Stomach (tissue), 9 donors: ENCODE data around the gene COMMD9. TPM values are rescaled to one million over a fixed set of nuclear protein-coding genes. Genes with fewer than 3 reads are reported as not detected.

ENCODE experiments used
- DNase-seq, 2 donors: peaks; one replicate each; pipeline versions ENCODE4 v3.0.0 to v3.0.0-alpha.2; 2013 to 2019
- H3K27ac ChIP-seq, 5 donors: fragments of 200-600 bp in 4 of 5; sonication (generic) in 4 of 5; one replicate each; pipeline ENCODE4 v1.5.1; 2013 to 2019; ENCODE audit warnings: mild to moderate bottlenecking in 1 of 5, moderate library complexity in 1 of 5
- H3K27me3 ChIP-seq, 3 donors: fragments of 200-600 bp; sonication (generic); one replicate each; pipeline ENCODE4 v1.5.1; 2017 to 2019; ENCODE audit warnings: mixed run types in 1 of 3
- H3K36me3 ChIP-seq, 4 donors: fragments of 200-600 bp; sonication (generic); 1 replicate in 3 of 4; 2 replicates in 1 of 4; pipeline ENCODE4 v1.5.1; 2016 to 2019
- H3K4me1 ChIP-seq, 4 donors: fragments of 200-600 bp; sonication (generic); one replicate each; pipeline ENCODE4 v1.5.1; 2016 to 2019
- H3K4me3 ChIP-seq, 4 donors: fragments of 200-600 bp; sonication (generic) in 3 of 4; one replicate each; pipeline ENCODE4 v1.5.1; 2016 to 2019; ENCODE audit warnings: mild to moderate bottlenecking in 1 of 4
- H3K9me3 ChIP-seq, 4 donors: fragments of 200-600 bp; sonication (generic); one replicate each; pipeline ENCODE4 v1.5.1; 2016 to 2019
- EP300 ChIP-seq: sonication (generic); formaldehyde crosslinking; IDR thresholded peaks from one replicate; pipeline ENCODE4 v1.6.1; 2017; ENCODE audit warnings: antibody characterized with exemption
- POLR2A ChIP-seq, 4 donors: fragments of 450-650 bp; IDR thresholded peaks; one replicate each; pipeline ENCODE4 v1.6.1; 2016; ENCODE audit warnings: antibody characterized with exemption in 4 of 4, control low read depth in 2 of 4, mild to moderate bottlenecking in 1 of 4, moderate library complexity in 1 of 4
- POLR2AphosphoS5 ChIP-seq, 3 donors: sonication (generic); formaldehyde crosslinking; IDR thresholded peaks; one replicate each; pipeline ENCODE4 v1.6.1; 2016; ENCODE audit warnings: antibody characterized with exemption in 3 of 3
- whole genome bisulfite sequencing, 5 donors: extraction: QIAGEN DNeasy Blood & Tissue Kit in 3 of 5; methylation state at CpG; one replicate each; pipeline versions ENCODE4 v1.1.5 to v1.1.7; 2013 to 2018; 5-methylcytosine and 5-hydroxymethylcytosine counted together
- intact Hi-C: fragments of 100-400 bp; cut with DNase I; formaldehyde crosslinking; loops from one replicate; pipeline ENCODE4 v1.15.1; 2023; ENCODE audit warnings: low total_unique reads
- polyA plus RNA-seq, 3 donors: library from polyadenylated mRNA; stranded (reverse); fragments of 200-250 nt; gene quantifications; one replicate each; pipeline ENCODE4 v1.2.3, GENCODE V29; 2013
- total RNA-seq, 5 donors: library from RNA; depleted of rRNA; stranded (reverse); fragments of >200 nt; gene quantifications; one replicate each; pipeline versions ENCODE4 v1.1.0 to v1.2.3, GENCODE V29; 2014 to 2016
- TF ChIP-seq, protein P1 (sequence below), 7 experiments: fragments of 450-650 bp in 4 of 7; fragments of 200-600 bp in 3 of 7; sonication (generic) in 3 of 7; IDR thresholded peaks; one replicate each; pipeline ENCODE4 v1.5.1; 2016 to 2019; ENCODE audit warnings: antibody characterized with exemption in 7 of 7, control low read depth in 2 of 7, mild to moderate bottlenecking in 1 of 7
- donor health status: healthy with polysubstance abuse.
- donor health status: Bipolar disorder and iron deficiency.
- donor health status: healthy.

Gene COMMD9
- total and polyA plus RNA-seq, 8 donors, result 2.9 to 53.8 (median 31.2) TPM

DNA sequence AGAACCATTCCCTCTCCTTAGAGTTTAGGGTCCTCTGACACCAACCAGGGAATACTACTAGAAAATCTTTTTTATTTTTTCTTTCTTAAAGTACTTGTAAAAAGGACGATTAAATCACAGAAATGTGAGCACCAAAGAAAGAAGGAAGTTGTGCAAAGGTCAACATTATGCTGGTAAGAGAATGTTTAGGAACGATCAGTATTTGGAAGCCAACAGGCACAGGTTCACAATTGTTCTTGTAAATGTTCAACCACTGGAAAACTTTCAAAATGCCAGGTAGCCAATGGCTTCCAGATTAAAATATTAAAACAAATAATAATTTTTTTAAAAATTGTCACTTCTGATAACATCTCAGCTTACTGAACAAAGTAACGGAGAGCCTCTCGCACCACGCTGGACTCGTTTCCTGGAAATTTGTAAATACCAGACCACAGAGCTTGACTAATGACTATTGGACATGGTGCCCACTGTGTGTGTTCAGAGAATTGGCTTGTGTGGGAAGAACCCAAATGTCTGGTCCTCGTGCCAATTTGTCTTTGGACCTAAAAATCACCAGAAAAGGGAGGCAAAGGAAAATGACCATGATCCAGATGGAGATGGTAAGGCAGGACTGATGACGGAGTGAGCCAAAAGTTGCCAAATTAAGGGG is 20.8 kb downstream of the COMMD9 start:
- Histone ChIP-seq H3K4me1 (peaks cover 0 to 5% (median 0%) of the 10 kb centered on the region in 4 donors), H3K36me3 (peaks cover 6 to 42% (median 36%) of the 10 kb centered on the region in 4 donors), H3K27me3 (no peaks in the 10 kb centered on the region), H3K9me3 (peaks cover 0 to 5% (median 0%) of the 10 kb centered on the region in 4 donors), H3K27ac (no peak overlapping the region), H3K4me3 (no peak overlapping the region)
- WGBS, 5 donors, result 34 to 58% (median 52%) methylated on average over 8 of the region's 8 CpGs
- TF ChIP-seq POLR2A (IDR thresholded peaks at IDR 0.05) (no peak), EP300 (no peak), POLR2AphosphoS5 (IDR thresholded peaks at IDR 0.05) (no peak)
- TF ChIP-seq, protein P1, sequence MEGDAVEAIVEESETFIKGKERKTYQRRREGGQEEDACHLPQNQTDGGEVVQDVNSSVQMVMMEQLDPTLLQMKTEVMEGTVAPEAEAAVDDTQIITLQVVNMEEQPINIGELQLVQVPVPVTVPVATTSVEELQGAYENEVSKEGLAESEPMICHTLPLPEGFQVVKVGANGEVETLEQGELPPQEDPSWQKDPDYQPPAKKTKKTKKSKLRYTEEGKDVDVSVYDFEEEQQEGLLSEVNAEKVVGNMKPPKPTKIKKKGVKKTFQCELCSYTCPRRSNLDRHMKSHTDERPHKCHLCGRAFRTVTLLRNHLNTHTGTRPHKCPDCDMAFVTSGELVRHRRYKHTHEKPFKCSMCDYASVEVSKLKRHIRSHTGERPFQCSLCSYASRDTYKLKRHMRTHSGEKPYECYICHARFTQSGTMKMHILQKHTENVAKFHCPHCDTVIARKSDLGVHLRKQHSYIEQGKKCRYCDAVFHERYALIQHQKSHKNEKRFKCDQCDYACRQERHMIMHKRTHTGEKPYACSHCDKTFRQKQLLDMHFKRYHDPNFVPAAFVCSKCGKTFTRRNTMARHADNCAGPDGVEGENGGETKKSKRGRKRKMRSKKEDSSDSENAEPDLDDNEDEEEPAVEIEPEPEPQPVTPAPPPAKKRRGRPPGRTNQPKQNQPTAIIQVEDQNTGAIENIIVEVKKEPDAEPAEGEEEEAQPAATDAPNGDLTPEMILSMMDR (IDR thresholded peaks at IDR 0.05), result no peak
- no peak for DNase-seq
- intact Hi-C loops, result loop anchor here (5.0 to 10.0 kb wide), 2 partner anchors 444 to 651 kb away; partner anchors contain the start of gene FJX1

DNA sequence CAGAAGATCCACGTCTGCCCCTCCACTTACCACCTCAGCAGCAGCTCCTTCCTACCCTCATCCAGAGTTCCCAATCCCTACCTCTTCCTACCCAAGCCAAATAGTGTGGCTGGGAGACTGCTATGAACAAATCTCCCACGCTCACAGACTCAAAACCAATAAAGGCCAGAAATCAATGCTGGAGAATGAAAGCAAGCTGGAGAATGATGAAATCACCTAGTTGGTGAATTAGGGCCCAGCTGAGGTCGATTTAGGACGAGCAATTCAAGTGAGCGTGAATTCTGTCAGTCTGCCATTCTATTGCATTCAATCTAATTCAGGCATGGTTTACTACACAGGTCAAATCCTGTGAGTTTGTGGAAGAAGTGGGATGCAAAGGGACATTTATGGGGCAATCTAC is 22.5 kb downstream of the COMMD9 start:
- no peak for DNase-seq
- intact Hi-C loops, result loop anchor here (5.0 to 10.0 kb wide), 2 partner anchors 442 to 649 kb away; partner anchors contain the start of gene FJX1
- H3K27me3 ChIP-seq, result peaks cover 0 to 7% (median 0%) of the 10 kb centered on the region in 3 donors
- H3K4me1 ChIP-seq, result peaks cover 0 to 5% (median 0%) of the 10 kb centered on the region in 4 donors
- peaks cover 6 to 25% (median 19%) of the 10 kb centered on the region in 4 donors for H3K36me3 ChIP-seq
- H3K4me3 ChIP-seq, result no peak overlapping the region
- TF ChIP-seq, protein P1 (IDR thresholded peaks at IDR 0.05), result no peak
- no peak for TF ChIP-seq POLR2AphosphoS5 (IDR thresholded peaks at IDR 0.05)
- TF ChIP-seq EP300, result no peak
- no peak for TF ChIP-seq POLR2A (IDR thresholded peaks at IDR 0.05)
- no peak overlapping the region for H3K27ac ChIP-seq
- no peaks in the 10 kb centered on the region for H3K9me3 ChIP-seq
- WGBS, 5 donors, result 55 to 73% (median 72%) methylated on average over 5 of the region's 5 CpGs

DNA sequence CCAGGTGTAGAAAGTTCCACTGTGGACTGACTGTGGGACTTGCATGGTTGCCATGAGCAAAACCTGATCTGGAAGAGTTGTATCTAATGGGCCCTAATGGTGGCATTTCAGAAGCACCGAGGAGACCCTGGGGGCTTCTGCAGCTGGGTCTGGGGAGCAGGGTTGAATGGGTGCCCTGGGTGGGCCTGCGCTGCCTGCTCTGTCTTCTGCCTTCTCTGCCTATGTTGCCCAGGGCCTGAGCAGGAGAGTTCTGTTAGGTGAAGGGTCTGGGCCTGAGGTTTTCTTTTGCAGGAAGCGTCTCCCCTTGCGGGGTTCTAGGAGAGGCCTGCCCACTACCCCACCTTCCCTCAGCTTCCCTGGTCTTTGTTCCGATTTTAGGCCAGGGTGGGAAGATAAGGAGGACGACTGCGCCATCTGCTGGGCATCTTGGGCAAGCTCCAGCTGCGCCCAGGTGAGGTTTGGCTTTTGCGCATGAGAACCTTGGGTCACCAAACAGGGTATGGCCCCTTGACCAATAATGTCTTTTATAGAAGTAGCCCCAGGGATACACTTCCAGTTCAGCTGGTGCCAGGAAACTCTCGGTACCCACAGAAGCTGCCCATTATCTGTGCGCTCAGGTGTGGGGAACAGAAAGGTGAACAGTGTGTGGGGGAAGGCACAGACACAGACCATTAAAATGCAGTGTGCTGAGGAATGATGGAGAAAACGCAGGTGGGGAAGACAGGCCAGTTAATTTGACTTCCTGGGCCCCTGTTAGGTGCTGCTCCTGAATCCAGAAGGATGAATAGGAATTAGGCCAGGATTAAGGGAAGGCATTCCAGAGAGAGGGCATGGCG is 23.2 kb downstream of the COMMD9 start:
- DNase-seq, result peak; percentile 60 to 81
- H3K36me3 ChIP-seq, result peaks cover 2 to 17% (median 12%) of the 10 kb centered on the region in 4 donors
- TF ChIP-seq, protein P1 (IDR thresholded peaks at IDR 0.05), result peak in 5 of 7 experiments; percentile 40 to 79 (median 70)
- TF ChIP-seq EP300, result no peak
- no peak overlapping the region for H3K4me3 ChIP-seq
- intact Hi-C loops, result loop anchor here (5.0 to 10.0 kb wide), 2 partner anchors 441 to 649 kb away; partner anchors contain the start of gene FJX1
- H3K27me3 ChIP-seq, result peaks cover 0 to 12% (median 0%) of the 10 kb centered on the region in 3 donors
- WGBS, 5 donors, result 29 to 40% (median 32%) methylated on average over 11 to 13 of the region's 13 CpGs
- H3K9me3 ChIP-seq, result no peaks in the 10 kb centered on the region
- H3K27ac ChIP-seq, result no peak overlapping the region
- H3K4me1 ChIP-seq, result peaks cover 0 to 5% (median 0%) of the 10 kb centered on the region in 4 donors

DNA sequence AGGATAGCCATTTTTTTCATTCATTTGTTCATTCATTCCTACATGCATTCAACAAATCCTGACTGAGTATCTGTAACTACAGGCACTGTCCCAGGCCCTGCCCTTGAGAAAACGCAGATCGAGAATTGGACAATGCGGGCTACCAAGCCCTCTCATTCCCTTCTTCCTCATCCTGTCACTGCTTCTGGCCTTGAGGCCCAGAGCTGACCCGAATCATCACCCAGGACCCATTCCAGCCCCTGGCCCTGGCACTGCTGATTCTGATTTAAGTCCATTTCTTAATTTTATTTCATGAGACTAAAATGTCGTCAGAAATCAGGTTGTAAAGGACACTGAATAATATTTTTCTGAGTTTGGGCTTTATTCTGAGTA is 24.3 kb downstream of the COMMD9 start:
- Histone ChIP-seq H3K27me3 (peaks cover 0 to 21% (median 0%) of the 10 kb centered on the region in 3 donors), H3K4me3 (no peak overlapping the region), H3K9me3 (no peaks in the 10 kb centered on the region), H3K27ac (no peak overlapping the region), H3K36me3 (peaks cover 0 to 9% (median 2%) of the 10 kb centered on the region in 4 donors), H3K4me1 (peaks cover 0 to 5% (median 0%) of the 10 kb centered on the region in 4 donors)
- WGBS, 5 donors, result 67 to 90% (median 82%) methylated on average over 5 of the region's 5 CpGs
- DNase-seq, result no peak
- intact Hi-C loops, result loop anchor here (5.0 to 10.0 kb wide), 2 partner anchors 440 to 648 kb away; partner anchors contain the start of gene FJX1
- TF ChIP-seq POLR2AphosphoS5 (IDR thresholded peaks at IDR 0.05), result no peak
- TF ChIP-seq, protein P1 (IDR thresholded peaks at IDR 0.05), result no peak
- no peak for TF ChIP-seq POLR2A (IDR thresholded peaks at IDR 0.05)
- TF ChIP-seq EP300, result no peak
